ENCODE results near the gene PRKG1. TPM values are rescaled to one million over a fixed set of nuclear protein-coding genes. Genes with fewer than 3 reads are reported as not detected.

PRKG1 gene
- total RNA-seq, 1 experiment from 2014 or later = 16.5 TPM

DNA sequence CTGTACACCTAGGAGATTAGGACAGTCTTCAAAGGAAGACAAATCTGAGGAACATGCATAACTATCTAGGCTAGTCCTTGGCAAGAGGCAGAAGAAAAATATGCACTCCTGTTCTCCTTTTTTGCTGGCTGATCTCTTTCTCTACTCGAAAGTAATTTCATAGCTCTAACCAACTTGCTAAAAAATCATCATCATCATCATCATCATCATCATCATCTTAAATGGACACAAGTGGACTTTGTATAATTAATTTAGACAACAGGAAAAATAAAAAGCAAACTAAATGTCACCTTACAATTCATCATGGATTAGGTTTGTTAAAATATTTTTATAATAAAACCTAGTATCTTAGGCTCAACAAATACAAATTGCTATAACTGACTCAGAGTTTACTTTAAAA lies 1192.6 kb downstream of the PRKG1 start:
- Mint-ChIP-seq H3K9me3 (0 out of 2 replicates have a peak, but pooled peaks cover 4% of the 10 kb centered on the region), H3K36me3 (no peaks in the 10 kb centered on the region), H3K27ac (no peak overlapping the region), H3K4me1 (peaks cover 21% of the 10 kb centered on the region), H3K4me3 (no peak overlapping the region), H3K27me3 (ENCODE audit: low read depth) (no peaks in the 10 kb centered on the region)
- ATAC-seq (no peak), DNase-seq (ENCODE audit: low spot score) (no peak)
- ChIA-PET CTCF (no interaction called here), POLR2A (no interaction called here)
- TF ChIP-seq ZNF416 (CRISPR knock-in tag; IDR thresholded peaks at IDR 0.05) = no peak
- TF ChIP-seq ELF4 (CRISPR knock-in tag; IDR thresholded peaks at IDR 0.05; ENCODE audit: low read depth) = no peak
- TF ChIP-seq JAZF1 (CRISPR knock-in tag; IDR thresholded peaks at IDR 0.05) = no peak
- TF ChIP-seq ZNF671 (CRISPR knock-in tag; IDR thresholded peaks at IDR 0.05) = no peak
- TF ChIP-seq, protein P1, sequence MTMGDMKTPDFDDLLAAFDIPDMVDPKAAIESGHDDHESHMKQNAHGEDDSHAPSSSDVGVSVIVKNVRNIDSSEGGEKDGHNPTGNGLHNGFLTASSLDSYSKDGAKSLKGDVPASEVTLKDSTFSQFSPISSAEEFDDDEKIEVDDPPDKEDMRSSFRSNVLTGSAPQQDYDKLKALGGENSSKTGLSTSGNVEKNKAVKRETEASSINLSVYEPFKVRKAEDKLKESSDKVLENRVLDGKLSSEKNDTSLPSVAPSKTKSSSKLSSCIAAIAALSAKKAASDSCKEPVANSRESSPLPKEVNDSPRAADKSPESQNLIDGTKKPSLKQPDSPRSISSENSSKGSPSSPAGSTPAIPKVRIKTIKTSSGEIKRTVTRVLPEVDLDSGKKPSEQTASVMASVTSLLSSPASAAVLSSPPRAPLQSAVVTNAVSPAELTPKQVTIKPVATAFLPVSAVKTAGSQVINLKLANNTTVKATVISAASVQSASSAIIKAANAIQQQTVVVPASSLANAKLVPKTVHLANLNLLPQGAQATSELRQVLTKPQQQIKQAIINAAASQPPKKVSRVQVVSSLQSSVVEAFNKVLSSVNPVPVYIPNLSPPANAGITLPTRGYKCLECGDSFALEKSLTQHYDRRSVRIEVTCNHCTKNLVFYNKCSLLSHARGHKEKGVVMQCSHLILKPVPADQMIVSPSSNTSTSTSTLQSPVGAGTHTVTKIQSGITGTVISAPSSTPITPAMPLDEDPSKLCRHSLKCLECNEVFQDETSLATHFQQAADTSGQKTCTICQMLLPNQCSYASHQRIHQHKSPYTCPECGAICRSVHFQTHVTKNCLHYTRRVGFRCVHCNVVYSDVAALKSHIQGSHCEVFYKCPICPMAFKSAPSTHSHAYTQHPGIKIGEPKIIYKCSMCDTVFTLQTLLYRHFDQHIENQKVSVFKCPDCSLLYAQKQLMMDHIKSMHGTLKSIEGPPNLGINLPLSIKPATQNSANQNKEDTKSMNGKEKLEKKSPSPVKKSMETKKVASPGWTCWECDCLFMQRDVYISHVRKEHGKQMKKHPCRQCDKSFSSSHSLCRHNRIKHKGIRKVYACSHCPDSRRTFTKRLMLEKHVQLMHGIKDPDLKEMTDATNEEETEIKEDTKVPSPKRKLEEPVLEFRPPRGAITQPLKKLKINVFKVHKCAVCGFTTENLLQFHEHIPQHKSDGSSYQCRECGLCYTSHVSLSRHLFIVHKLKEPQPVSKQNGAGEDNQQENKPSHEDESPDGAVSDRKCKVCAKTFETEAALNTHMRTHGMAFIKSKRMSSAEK (CRISPR knock-in tag; IDR thresholded peaks at IDR 0.05; ENCODE audit: borderline replicate concordance) = no peak
- no peak for TF ChIP-seq ZNF263 (CRISPR knock-in tag; IDR thresholded peaks at IDR 0.05; ENCODE audit: low read depth)
- TF ChIP-seq ZNF219 (CRISPR knock-in tag; IDR thresholded peaks at IDR 0.05; ENCODE audit: borderline replicate concordance) = no peak
- TF ChIP-seq ZNF423 (CRISPR knock-in tag; IDR thresholded peaks at IDR 0.05) = no peak
- no peak for TF ChIP-seq USF1 (CRISPR knock-in tag; IDR thresholded peaks at IDR 0.05)
- no peak for TF ChIP-seq MYBL2 (CRISPR knock-in tag; IDR thresholded peaks at IDR 0.05)

GRCh38 chr10:52268790-52269189 lies 1194.5 kb downstream of the PRKG1 start:
- POLR2A ChIA-PET = interaction anchor here (0.6 kb wide), 1 partner anchor 290 kb away, joined by 10 read pairs; no protein-coding TSS in a partner anchor

More at GRCh38 chr10:52268790-52269189, 1194.5 kb downstream of the PRKG1 start:
- Mint-ChIP-seq H3K36me3 (no peaks in the 10 kb centered on the region), H3K27me3 (ENCODE audit: low read depth) (no peaks in the 10 kb centered on the region), H3K27ac (no peak overlapping the region), H3K9me3 (0 out of 2 replicates have a peak, but pooled peaks cover 4% of the 10 kb centered on the region), H3K4me1 (peaks cover 21% of the 10 kb centered on the region), H3K4me3 (no peak overlapping the region)
- TF ChIP-seq ZNF423 (CRISPR knock-in tag; IDR thresholded peaks at IDR 0.05) = no peak
- no peak for TF ChIP-seq ATF1 (CRISPR knock-in tag; IDR thresholded peaks at IDR 0.05)
- TF ChIP-seq STAT6 (CRISPR knock-in tag; conservative IDR thresholded peaks at IDR 0.05; ENCODE audit: low read depth) = no peak
- TF ChIP-seq RORB (CRISPR knock-in tag; IDR thresholded peaks at IDR 0.05) = no peak
- TF ChIP-seq, protein P1 (CRISPR knock-in tag; IDR thresholded peaks at IDR 0.05; ENCODE audit: borderline replicate concordance) = no peak
- TF ChIP-seq MXD4 (CRISPR knock-in tag; IDR thresholded peaks at IDR 0.05; ENCODE audit: borderline replicate concordance) = no peak
- TF ChIP-seq ATF6 (CRISPR knock-in tag; IDR thresholded peaks at IDR 0.05) = no peak
- TF ChIP-seq SMAD4 (CRISPR knock-in tag; IDR thresholded peaks at IDR 0.05) = no peak
- TF ChIP-seq KAT7 (CRISPR knock-in tag; IDR thresholded peaks at IDR 0.05; ENCODE audit: borderline replicate concordance) = no peak
- TF ChIP-seq IRF2 (CRISPR knock-in tag; IDR thresholded peaks at IDR 0.05; ENCODE audit: borderline replicate concordance, low read depth) = no peak
- no peak for TF ChIP-seq CREB1 (CRISPR knock-in tag; IDR thresholded peaks at IDR 0.05)
- TF ChIP-seq GABPB1 (CRISPR knock-in tag; IDR thresholded peaks at IDR 0.05) = no peak
- no peak for TF ChIP-seq MYBL2 (CRISPR knock-in tag; IDR thresholded peaks at IDR 0.05)
- DNase-seq (ENCODE audit: low spot score) (no peak), ATAC-seq (no peak)
- CTCF ChIA-PET = interaction anchor here (0.6 kb wide), 1 partner anchor 13 kb away, joined by 3 read pairs; no protein-coding TSS in a partner anchor

All from WTC11 (cell line).